Measurements from ENCODE around the gene NOL7. TPM values are rescaled to one million over a fixed set of nuclear protein-coding genes. Genes with fewer than 3 reads are reported as not detected.
A peak's percentile ranks its signal among the peaks of the same experiment; 100 is the strongest.

The NOL7 gene
- total and polyA plus RNA-seq, 9 of the 15 experiments (the other 6 are each of a cell fraction or from before 2014, with no cell fraction given): 19.4 to 235 (median 157) TPM

GRCh38 chr6:13581700-13582229, 33.4 kb upstream of the NOL7 start (continued):
- TF ChIP-seq, protein P1, sequence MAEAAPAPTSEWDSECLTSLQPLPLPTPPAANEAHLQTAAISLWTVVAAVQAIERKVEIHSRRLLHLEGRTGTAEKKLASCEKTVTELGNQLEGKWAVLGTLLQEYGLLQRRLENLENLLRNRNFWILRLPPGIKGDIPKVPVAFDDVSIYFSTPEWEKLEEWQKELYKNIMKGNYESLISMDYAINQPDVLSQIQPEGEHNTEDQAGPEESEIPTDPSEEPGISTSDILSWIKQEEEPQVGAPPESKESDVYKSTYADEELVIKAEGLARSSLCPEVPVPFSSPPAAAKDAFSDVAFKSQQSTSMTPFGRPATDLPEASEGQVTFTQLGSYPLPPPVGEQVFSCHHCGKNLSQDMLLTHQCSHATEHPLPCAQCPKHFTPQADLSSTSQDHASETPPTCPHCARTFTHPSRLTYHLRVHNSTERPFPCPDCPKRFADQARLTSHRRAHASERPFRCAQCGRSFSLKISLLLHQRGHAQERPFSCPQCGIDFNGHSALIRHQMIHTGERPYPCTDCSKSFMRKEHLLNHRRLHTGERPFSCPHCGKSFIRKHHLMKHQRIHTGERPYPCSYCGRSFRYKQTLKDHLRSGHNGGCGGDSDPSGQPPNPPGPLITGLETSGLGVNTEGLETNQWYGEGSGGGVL (CRISPR knock-in tag; IDR thresholded peaks at IDR 0.05): no peak
- TF ChIP-seq, protein P2, sequence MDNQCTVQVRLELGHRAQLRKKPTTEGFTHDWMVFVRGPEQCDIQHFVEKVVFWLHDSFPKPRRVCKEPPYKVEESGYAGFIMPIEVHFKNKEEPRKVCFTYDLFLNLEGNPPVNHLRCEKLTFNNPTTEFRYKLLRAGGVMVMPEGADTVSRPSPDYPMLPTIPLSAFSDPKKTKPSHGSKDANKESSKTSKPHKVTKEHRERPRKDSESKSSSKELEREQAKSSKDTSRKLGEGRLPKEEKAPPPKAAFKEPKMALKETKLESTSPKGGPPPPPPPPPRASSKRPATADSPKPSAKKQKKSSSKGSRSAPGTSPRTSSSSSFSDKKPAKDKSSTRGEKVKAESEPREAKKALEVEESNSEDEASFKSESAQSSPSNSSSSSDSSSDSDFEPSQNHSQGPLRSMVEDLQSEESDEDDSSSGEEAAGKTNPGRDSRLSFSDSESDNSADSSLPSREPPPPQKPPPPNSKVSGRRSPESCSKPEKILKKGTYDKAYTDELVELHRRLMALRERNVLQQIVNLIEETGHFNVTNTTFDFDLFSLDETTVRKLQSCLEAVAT (IDR thresholded peaks at IDR 0.05): peak in 1 of 2 experiments; percentile 49; a peak in 1 of 4 replicates
- TF ChIP-seq PML (IDR thresholded peaks at IDR 0.05; ENCODE audit: low read length) (peak; percentile 85), ZNF445 (CRISPR knock-in tag; IDR thresholded peaks at IDR 0.05; ENCODE audit: low read depth) (no peak), CAMTA2 (CRISPR knock-in tag; conservative IDR thresholded peaks at IDR 0.05) (no peak), ZBTB8A (IDR thresholded peaks at IDR 0.05; ENCODE audit: partially characterized antibody) (no peak), HDAC1 (IDR thresholded peaks at IDR 0.05) (peak in 1 of 2 experiments; percentile 45; a peak in 1 of 4 replicates), ZNF274 (IDR thresholded peaks at IDR 0.05; ENCODE audit: borderline replicate concordance, low read depth, low read length) (peak; percentile 37; the same call in 1 of the 2 replicates), SLC30A9 (CRISPR knock-in tag; IDR thresholded peaks at IDR 0.05) (no peak), CREM (IDR thresholded peaks at IDR 0.05; ENCODE audit: low read depth) (peak; percentile 61), MTA2 (IDR thresholded peaks at IDR 0.05; ENCODE audit: low read depth) (peak; percentile 78), CC2D1A (IDR thresholded peaks at IDR 0.05) (peak; percentile 78; the same call in 1 of the 2 replicates), ZNF311 (CRISPR knock-in tag; IDR thresholded peaks at IDR 0.05) (peak; percentile 63; the same call in 1 of the 2 replicates), POLR2AphosphoS5 (IDR thresholded peaks at IDR 0.05; ENCODE audit: control insufficient read depth, insufficient read depth, low read depth, low read length) (peak; percentile 84), HOXB6 (CRISPR knock-in tag; IDR thresholded peaks at IDR 0.05; ENCODE audit: borderline replicate concordance) (no peak), HEY1 (CRISPR knock-in tag; IDR thresholded peaks at IDR 0.05; ENCODE audit: borderline replicate concordance) (no peak), NCOA6 (IDR thresholded peaks at IDR 0.05) (no peak), CTBP1 (IDR thresholded peaks at IDR 0.05; ENCODE audit: borderline replicate concordance) (peak; percentile 68; the same call in 1 of the 2 replicates), ZFX (CRISPR knock-in tag; IDR thresholded peaks at IDR 0.05) (no peak), BRD4 (IDR thresholded peaks at IDR 0.05) (no peak), PHB2 (IDR thresholded peaks at IDR 0.05; ENCODE audit: low read depth) (peak; percentile 52; the same call in 1 of the 2 replicates), CBFA2T2 (conservative IDR thresholded peaks at IDR 0.05) (peak; percentile 89)
- TF ChIP-seq, protein P3, sequence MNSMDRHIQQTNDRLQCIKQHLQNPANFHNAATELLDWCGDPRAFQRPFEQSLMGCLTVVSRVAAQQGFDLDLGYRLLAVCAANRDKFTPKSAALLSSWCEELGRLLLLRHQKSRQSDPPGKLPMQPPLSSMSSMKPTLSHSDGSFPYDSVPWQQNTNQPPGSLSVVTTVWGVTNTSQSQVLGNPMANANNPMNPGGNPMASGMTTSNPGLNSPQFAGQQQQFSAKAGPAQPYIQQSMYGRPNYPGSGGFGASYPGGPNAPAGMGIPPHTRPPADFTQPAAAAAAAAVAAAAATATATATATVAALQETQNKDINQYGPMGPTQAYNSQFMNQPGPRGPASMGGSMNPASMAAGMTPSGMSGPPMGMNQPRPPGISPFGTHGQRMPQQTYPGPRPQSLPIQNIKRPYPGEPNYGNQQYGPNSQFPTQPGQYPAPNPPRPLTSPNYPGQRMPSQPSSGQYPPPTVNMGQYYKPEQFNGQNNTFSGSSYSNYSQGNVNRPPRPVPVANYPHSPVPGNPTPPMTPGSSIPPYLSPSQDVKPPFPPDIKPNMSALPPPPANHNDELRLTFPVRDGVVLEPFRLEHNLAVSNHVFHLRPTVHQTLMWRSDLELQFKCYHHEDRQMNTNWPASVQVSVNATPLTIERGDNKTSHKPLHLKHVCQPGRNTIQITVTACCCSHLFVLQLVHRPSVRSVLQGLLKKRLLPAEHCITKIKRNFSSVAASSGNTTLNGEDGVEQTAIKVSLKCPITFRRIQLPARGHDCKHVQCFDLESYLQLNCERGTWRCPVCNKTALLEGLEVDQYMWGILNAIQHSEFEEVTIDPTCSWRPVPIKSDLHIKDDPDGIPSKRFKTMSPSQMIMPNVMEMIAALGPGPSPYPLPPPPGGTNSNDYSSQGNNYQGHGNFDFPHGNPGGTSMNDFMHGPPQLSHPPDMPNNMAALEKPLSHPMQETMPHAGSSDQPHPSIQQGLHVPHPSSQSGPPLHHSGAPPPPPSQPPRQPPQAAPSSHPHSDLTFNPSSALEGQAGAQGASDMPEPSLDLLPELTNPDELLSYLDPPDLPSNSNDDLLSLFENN (IDR thresholded peaks at IDR 0.05; ENCODE audit: low read depth in 2 of 2, low read length in 2 of 2): 0 out of 4 replicates have a peak, but pooled peaks of 1 of the 2 experiments have one; percentile 20
- TF ChIP-seq, protein P4, sequence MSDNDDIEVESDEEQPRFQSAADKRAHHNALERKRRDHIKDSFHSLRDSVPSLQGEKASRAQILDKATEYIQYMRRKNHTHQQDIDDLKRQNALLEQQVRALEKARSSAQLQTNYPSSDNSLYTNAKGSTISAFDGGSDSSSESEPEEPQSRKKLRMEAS (CRISPR knock-in tag; IDR thresholded peaks at IDR 0.05): 0 out of 2 replicates have a peak, but pooled peaks have one; percentile 47
